ENCODE results near the gene SPATA16. TPM values are rescaled to one million over a fixed set of nuclear protein-coding genes. Genes with fewer than 3 reads are reported as not detected.
"Not testable (repeated sequence)": the region's sequence is repeated elsewhere in the genome, so short reads cannot be mapped to it uniquely, and the experiment has no call there.

SPATA16 gene
- total RNA-seq, 1 experiment from 2014 or later = 0.44 TPM

DNA sequence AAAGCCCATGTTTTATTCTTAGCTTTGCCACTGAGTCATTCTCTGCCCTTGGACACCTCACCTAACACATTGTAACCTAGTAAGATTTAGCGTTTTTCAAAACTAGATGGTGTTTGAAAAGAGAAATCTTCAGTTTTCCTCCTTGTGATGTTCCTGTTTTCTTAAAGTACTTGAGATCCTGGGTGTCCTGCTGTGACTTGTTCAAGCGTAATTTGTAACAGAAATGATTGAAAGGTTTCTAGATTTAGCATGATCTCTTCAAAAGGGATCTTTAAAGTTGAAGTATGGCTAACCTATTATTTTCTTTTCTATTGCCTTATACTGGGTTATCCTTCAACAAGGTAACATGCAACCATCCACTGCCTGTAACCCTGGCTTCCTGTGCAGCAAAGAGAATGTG is 32.6 kb upstream of the SPATA16 start:
- Mint-ChIP-seq H3K9me3 (peaks cover 3% of the 10 kb centered on the region; the same call in 1 of the 2 replicates), H3K36me3 (peaks cover 11% of the 10 kb centered on the region), H3K27me3 (ENCODE audit: low read depth) (no peaks in the 10 kb centered on the region), H3K4me3 (peak overlapping the region; percentile 5; the same call in 1 of the 2 replicates), H3K27ac (peak overlapping the region; percentile 97), H3K4me1 (peaks cover 44% of the 10 kb centered on the region)
- DNase-seq (ENCODE audit: low spot score) (no peak), ATAC-seq (peak; percentile 69)
- CTCF ChIA-PET = no interaction called here
- TF ChIP-seq SOX15 (CRISPR knock-in tag; IDR thresholded peaks at IDR 0.05) (no peak), ZMAT4 (CRISPR knock-in tag; IDR thresholded peaks at IDR 0.05) (no peak), CDX4 (CRISPR knock-in tag; IDR thresholded peaks at IDR 0.05; ENCODE audit: borderline replicate concordance) (no peak), ZNF219 (CRISPR knock-in tag; IDR thresholded peaks at IDR 0.05; ENCODE audit: borderline replicate concordance) (no peak), CREB1 (CRISPR knock-in tag; IDR thresholded peaks at IDR 0.05) (no peak), TP53 (CRISPR knock-in tag; IDR thresholded peaks at IDR 0.05) (no peak), ELF4 (CRISPR knock-in tag; IDR thresholded peaks at IDR 0.05; ENCODE audit: low read depth) (no peak), ZNF121 (CRISPR knock-in tag; IDR thresholded peaks at IDR 0.05) (no peak), RELA (CRISPR knock-in tag; IDR thresholded peaks at IDR 0.05; ENCODE audit: borderline replicate concordance) (no peak), ARID4B (CRISPR knock-in tag; IDR thresholded peaks at IDR 0.05; ENCODE audit: borderline replicate concordance) (no peak), RORB (CRISPR knock-in tag; IDR thresholded peaks at IDR 0.05) (no peak), HMGXB4 (CRISPR knock-in tag; IDR thresholded peaks at IDR 0.05) (no peak), IRF2 (CRISPR knock-in tag; IDR thresholded peaks at IDR 0.05; ENCODE audit: borderline replicate concordance, low read depth) (no peak), ZNF512 (CRISPR knock-in tag; IDR thresholded peaks at IDR 0.05; ENCODE audit: borderline replicate concordance) (no peak), NFATC4 (CRISPR knock-in tag; IDR thresholded peaks at IDR 0.05) (no peak), ZNF416 (CRISPR knock-in tag; IDR thresholded peaks at IDR 0.05) (no peak)
- TF ChIP-seq, protein P1, sequence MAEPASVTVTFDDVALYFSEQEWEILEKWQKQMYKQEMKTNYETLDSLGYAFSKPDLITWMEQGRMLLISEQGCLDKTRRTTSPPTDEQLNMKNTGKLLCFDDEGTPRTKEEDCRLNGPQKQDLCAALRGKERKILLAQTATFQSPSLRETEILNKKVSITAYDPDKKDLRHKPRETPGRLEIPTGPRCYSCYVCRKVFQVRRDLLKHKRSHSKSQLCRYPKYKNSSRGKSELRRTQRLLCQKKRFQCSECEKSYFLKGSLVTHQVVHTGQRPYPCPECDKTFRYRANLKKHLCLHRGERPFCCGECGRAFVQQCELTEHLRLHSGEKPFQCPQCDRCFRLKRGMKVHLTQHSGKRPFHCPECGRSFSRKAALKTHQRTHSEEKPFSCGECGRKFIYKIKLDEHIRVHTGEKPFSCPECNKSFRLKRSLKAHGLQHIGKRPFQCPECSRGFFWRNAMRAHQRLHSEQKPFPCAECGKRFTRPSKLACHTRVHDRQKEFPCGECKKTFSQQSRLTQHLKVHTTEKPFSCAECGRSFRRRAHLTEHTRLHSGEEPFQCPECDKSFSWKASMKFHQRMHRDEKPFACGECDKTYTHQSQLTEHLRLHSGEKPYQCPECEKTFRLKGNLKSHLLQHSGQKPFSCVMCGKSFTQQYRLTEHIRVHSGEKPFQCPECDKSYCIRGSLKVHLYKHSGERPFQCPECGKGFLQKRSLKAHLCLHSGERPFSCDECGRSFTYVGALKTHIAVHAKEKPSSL (CRISPR knock-in tag; conservative IDR thresholded peaks at IDR 0.05) = no peak
- TF ChIP-seq, protein P2, sequence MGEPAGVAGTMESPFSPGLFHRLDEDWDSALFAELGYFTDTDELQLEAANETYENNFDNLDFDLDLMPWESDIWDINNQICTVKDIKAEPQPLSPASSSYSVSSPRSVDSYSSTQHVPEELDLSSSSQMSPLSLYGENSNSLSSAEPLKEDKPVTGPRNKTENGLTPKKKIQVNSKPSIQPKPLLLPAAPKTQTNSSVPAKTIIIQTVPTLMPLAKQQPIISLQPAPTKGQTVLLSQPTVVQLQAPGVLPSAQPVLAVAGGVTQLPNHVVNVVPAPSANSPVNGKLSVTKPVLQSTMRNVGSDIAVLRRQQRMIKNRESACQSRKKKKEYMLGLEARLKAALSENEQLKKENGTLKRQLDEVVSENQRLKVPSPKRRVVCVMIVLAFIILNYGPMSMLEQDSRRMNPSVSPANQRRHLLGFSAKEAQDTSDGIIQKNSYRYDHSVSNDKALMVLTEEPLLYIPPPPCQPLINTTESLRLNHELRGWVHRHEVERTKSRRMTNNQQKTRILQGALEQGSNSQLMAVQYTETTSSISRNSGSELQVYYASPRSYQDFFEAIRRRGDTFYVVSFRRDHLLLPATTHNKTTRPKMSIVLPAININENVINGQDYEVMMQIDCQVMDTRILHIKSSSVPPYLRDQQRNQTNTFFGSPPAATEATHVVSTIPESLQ (CRISPR knock-in tag; IDR thresholded peaks at IDR 0.05) = no peak
- TF ChIP-seq, protein P3, sequence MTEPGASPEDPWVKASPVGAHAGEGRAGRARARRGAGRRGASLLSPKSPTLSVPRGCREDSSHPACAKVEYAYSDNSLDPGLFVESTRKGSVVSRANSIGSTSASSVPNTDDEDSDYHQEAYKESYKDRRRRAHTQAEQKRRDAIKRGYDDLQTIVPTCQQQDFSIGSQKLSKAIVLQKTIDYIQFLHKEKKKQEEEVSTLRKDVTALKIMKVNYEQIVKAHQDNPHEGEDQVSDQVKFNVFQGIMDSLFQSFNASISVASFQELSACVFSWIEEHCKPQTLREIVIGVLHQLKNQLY (CRISPR knock-in tag; IDR thresholded peaks at IDR 0.05) = no peak
- POLR2A ChIA-PET = no interaction called here

DNA sequence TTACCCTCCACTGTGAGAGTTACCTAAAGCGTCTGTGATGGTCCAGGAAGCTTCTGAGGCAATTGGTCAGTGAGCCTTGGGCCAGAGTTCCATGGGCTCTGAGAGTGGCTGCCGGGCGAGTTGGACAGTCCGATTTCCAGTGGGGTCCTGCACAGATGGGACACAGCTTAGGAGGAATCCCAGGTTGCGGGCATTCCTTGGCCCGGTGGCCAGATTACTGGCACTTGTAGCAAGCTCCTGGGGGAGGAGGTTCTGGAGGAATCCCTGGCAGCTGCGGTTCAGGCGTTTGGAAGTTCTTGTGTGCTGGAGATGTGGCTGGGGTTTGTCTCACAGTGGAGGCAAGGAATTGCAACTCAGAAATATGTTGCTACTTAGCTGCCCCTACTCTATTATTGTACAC is 18.1 kb upstream of the SPATA16 start:
- Mint-ChIP-seq H3K4me1 (peaks cover 11% of the 10 kb centered on the region), H3K36me3 (peaks cover 20% of the 10 kb centered on the region), H3K9me3 (peaks cover 19% of the 10 kb centered on the region)
- DNase-seq (ENCODE audit: low spot score); CTCF ChIA-PET; H3K4me3 Mint-ChIP-seq; H3K27me3 Mint-ChIP-seq (ENCODE audit: low read depth); POLR2A ChIA-PET; H3K27ac Mint-ChIP-seq; ATAC-seq: not testable (repeated sequence)

- POLR2A ChIA-PET; H3K27me3 Mint-ChIP-seq (ENCODE audit: low read depth); ATAC-seq; DNase-seq (ENCODE audit: low spot score); H3K27ac Mint-ChIP-seq; H3K4me1 Mint-ChIP-seq; CTCF ChIA-PET; H3K4me3 Mint-ChIP-seq: not testable (repeated sequence)
- H3K9me3 Mint-ChIP-seq = peaks cover 19% of the 10 kb centered on the region
- peaks cover 20% of the 10 kb centered on the region for H3K36me3 Mint-ChIP-seq
Observed at GRCh38 chr3:173156533-173156932, 15.5 kb upstream of the SPATA16 start.
